Ectodermal cell (in vitro differentiated cells): Measurements from ENCODE around the gene RSPO4.
A peak's percentile ranks its signal among the peaks of the same experiment; 100 is the strongest.

Source experiments
- H3K27ac ChIP-seq: 2 replicates; pipeline ENCODE4 v1.7.0; 2013; ENCODE audit warnings: mild to moderate bottlenecking, low read depth, low read length; ENCODE audit not compliant: insufficient read depth, poor library complexity, severe bottlenecking
- H3K27me3 ChIP-seq: 2 replicates; pipeline ENCODE4 v1.7.0; 2013; ENCODE audit warnings: mild to moderate bottlenecking, low read length; ENCODE audit not compliant: insufficient read depth, control insufficient read depth, poor library complexity, severe bottlenecking
- H3K36me3 ChIP-seq: one replicate; pipeline ENCODE4 v1.7.0; 2013; ENCODE audit warnings: low read length; ENCODE audit not compliant: control insufficient read depth, insufficient read depth
- H3K4me1 ChIP-seq: one replicate; pipeline ENCODE4 v1.7.0; 2013; ENCODE audit warnings: low read length; ENCODE audit not compliant: control insufficient read depth, insufficient read depth
- H3K4me3 ChIP-seq: 2 replicates; pipeline ENCODE4 v1.7.0; 2013; ENCODE audit warnings: low read depth, low read length, control low read depth; ENCODE audit not compliant: insufficient read depth
- H3K9me3 ChIP-seq: 2 replicates; pipeline ENCODE4 v1.7.0; 2013; ENCODE audit warnings: mild to moderate bottlenecking, low read length, moderate library complexity; ENCODE audit not compliant: control insufficient read depth
- WGBS, 2 experiments: methylation state at CpG; one replicate each; pipeline ENCODE4 v1.1.7; 2013; ENCODE audit warnings: missing lambda C conversion rate in 2 of 2; 5-methylcytosine and 5-hydroxymethylcytosine counted together

The RSPO4 gene

GRCh38 chr20:1005452-1006027 is 3.4 kb upstream of the RSPO4 start:
- WGBS, 2 experiments, result 48% methylated on average over 5 of the region's 5 CpGs
- no peaks in the 10 kb centered on the region for H3K36me3 ChIP-seq
- peaks cover 28% of the 10 kb centered on the region for H3K27me3 ChIP-seq
- H3K4me3 ChIP-seq, result no peak overlapping the region
- H3K4me1 ChIP-seq, result no peaks in the 10 kb centered on the region
- no peaks in the 10 kb centered on the region for H3K9me3 ChIP-seq
- no peak overlapping the region for H3K27ac ChIP-seq

- H3K4me1 ChIP-seq, result no peaks in the 10 kb centered on the region
- H3K27me3 ChIP-seq, result peaks cover 31% of the 10 kb centered on the region
- WGBS, 2 experiments, result 95 to 97% methylated on average over 3 of the region's 3 CpGs
- H3K27ac ChIP-seq, result no peak overlapping the region
- no peaks in the 10 kb centered on the region for H3K9me3 ChIP-seq
- no peak overlapping the region for H3K4me3 ChIP-seq
- no peaks in the 10 kb centered on the region for H3K36me3 ChIP-seq
Observed at GRCh38 chr20:1003920-1004697, 2.0 kb upstream of the RSPO4 start.

GRCh38 chr20:1002682-1003561 is 811 bp upstream of the RSPO4 start:
- WGBS, 2 experiments, result 25 to 26% methylated on average over 12 of the region's 12 CpGs
- H3K27ac ChIP-seq, result no peak overlapping the region
- H3K27me3 ChIP-seq, result peaks cover 31% of the 10 kb centered on the region
- H3K4me3 ChIP-seq, result peak overlapping the region; percentile 38
- no peaks in the 10 kb centered on the region for H3K9me3 ChIP-seq
- H3K4me1 ChIP-seq, result no peaks in the 10 kb centered on the region
- no peaks in the 10 kb centered on the region for H3K36me3 ChIP-seq

GRCh38 chr20:1001116-1001515 is 995 bp downstream of the RSPO4 start:
- H3K9me3 ChIP-seq, result no peaks in the 10 kb centered on the region
- no peak overlapping the region for H3K4me3 ChIP-seq
- peaks cover 31% of the 10 kb centered on the region for H3K27me3 ChIP-seq
- no peaks in the 10 kb centered on the region for H3K36me3 ChIP-seq
- H3K4me1 ChIP-seq, result no peaks in the 10 kb centered on the region
- 94 to 96% methylated on average over 8 of the region's 8 CpGs for WGBS, 2 experiments
- no peak overlapping the region for H3K27ac ChIP-seq

- no peaks in the 10 kb centered on the region for H3K36me3 ChIP-seq
- H3K4me1 ChIP-seq, result no peaks in the 10 kb centered on the region
- no peaks in the 10 kb centered on the region for H3K9me3 ChIP-seq
- no peak overlapping the region for H3K27ac ChIP-seq
- no peak overlapping the region for H3K4me3 ChIP-seq
- peaks cover 31% of the 10 kb centered on the region for H3K27me3 ChIP-seq
- WGBS, 2 experiments, result 87 to 94% methylated on average over 6 of the region's 6 CpGs
Observed at GRCh38 chr20:998231-998830, 3.8 kb downstream of the RSPO4 start.

- H3K36me3 ChIP-seq, result no peaks in the 10 kb centered on the region
- H3K4me3 ChIP-seq, result no peak overlapping the region
- no peaks in the 10 kb centered on the region for H3K9me3 ChIP-seq
- no peak overlapping the region for H3K27ac ChIP-seq
- WGBS, 2 experiments, result 93 to 94% methylated on average over 6 of the region's 6 CpGs
- no peaks in the 10 kb centered on the region for H3K4me1 ChIP-seq
- peaks cover 23% of the 10 kb centered on the region for H3K27me3 ChIP-seq
Observed at GRCh38 chr20:997486-997885, 4.6 kb downstream of the RSPO4 start.

GRCh38 chr20:997016-997415 is 5.1 kb downstream of the RSPO4 start:
- H3K27ac ChIP-seq, result no peak overlapping the region
- peaks cover 18% of the 10 kb centered on the region for H3K27me3 ChIP-seq
- WGBS, 2 experiments, result 91 to 93% methylated on average over 8 of the region's 8 CpGs
- no peaks in the 10 kb centered on the region for H3K4me1 ChIP-seq
- no peak overlapping the region for H3K4me3 ChIP-seq
- H3K36me3 ChIP-seq, result no peaks in the 10 kb centered on the region
- no peaks in the 10 kb centered on the region for H3K9me3 ChIP-seq

GRCh38 chr20:995170-995569 is 6.9 kb downstream of the RSPO4 start:
- WGBS, 2 experiments, result 92 to 95% methylated on average over 8 of the region's 8 CpGs

GRCh38 chr20:992801-993535 is 9.1 kb downstream of the RSPO4 start:
- Histone ChIP-seq H3K4me3 (no peak overlapping the region), H3K27me3 (no peaks in the 10 kb centered on the region), H3K9me3 (no peaks in the 10 kb centered on the region), H3K27ac (no peak overlapping the region), H3K4me1 (no peaks in the 10 kb centered on the region), H3K36me3 (no peaks in the 10 kb centered on the region)
- WGBS, 2 experiments, result 89 to 91% methylated on average over 16 of the region's 16 CpGs

More at GRCh38 chr20:995170-995569, 6.9 kb downstream of the RSPO4 start:
- Histone ChIP-seq H3K27ac (no peak overlapping the region), H3K4me3 (no peak overlapping the region), H3K27me3 (no peaks in the 10 kb centered on the region), H3K9me3 (no peaks in the 10 kb centered on the region), H3K4me1 (no peaks in the 10 kb centered on the region), H3K36me3 (no peaks in the 10 kb centered on the region)
